Smooth muscle cell of the coronary artery (primary cell): Measurements from ENCODE around the gene CACNA1E. TPM values are rescaled to one million over a fixed set of nuclear protein-coding genes. Genes with fewer than 3 reads are reported as not detected.

Source experiments
- total RNA-seq: library from RNA; depleted of rRNA; stranded (reverse); fragments of >200 nt; gene quantifications from 2 replicates; pipeline ENCODE4 v1.2.3, GENCODE V29; 2014; ENCODE audit warnings: low replicate concordance

Gene CACNA1E
- not detected in 2 replicates for total RNA-seq

GRCh38 chr1:181483285-181484195, at the start of gene CACNA1E:
Gene CACNA1E (plus strand): TSS chr1:181483517. CDS start chr1:181483745, 228 bp downstream.

